Right ventricle myocardium inferior (tissue), 1 donor: ENCODE measurements around the gene GPR31. TPM values are rescaled to one million over a fixed set of nuclear protein-coding genes. Genes with fewer than 3 reads are reported as not detected.
"Not testable (repeated sequence)": the region's sequence is repeated elsewhere in the genome, so short reads cannot be mapped to it uniquely, and the experiment has no call there.

ENCODE experiments used
- ATAC-seq: fragments of 200-7000 bp; cut with Tn5 transposase; one replicate; pipeline ENCODE4 v1.9.1; 2020; ENCODE audit warnings: mild to moderate bottlenecking, moderate library complexity
- DNase-seq: peaks from one replicate; pipeline ENCODE4 v3.0.0; 2021; ENCODE audit errors: missing footprints
- intact Hi-C: fragments of 100-400 bp; cut with DNase I; formaldehyde crosslinking; loops from one replicate; pipeline ENCODE4 v1.11.0; 2022
- total RNA-seq: library from RNA; stranded (reverse); fragmentation: NEBNext Ultra II Directional; extraction: Animal tissue kit (Norgen Biotek cat#: 25700); gene quantifications from one replicate; pipeline ENCODE4 v1.2.1, GENCODE V29; 2021
- donor health status: DM: no; HTN: yes; CAD: no; lungs with severe emphysema.

The GPR31 gene
- total RNA-seq, 1 donor from 2014 or later, result not detected

DNA sequence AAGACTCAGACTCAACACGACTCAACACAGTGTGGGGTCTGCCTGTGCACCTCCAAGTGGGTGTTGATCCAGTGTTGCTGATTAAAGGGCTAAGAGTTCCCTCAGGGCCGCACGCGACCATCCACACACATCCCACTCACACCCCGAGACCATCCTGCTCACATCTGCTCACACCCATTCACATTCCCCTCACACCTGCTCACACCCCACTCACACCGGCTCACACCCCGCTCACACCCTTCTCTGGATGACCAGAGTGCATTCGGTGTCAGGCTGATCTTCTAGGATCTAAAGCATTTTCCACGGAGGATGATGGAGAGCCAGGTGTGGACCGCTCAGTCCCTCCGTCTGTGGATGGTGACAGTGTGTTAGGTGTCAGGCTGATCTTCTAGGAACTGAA is 13.5 kb upstream of the GPR31 start:
- ATAC-seq, DNase-seq, intact Hi-C loops: not testable (repeated sequence)

GRCh38 chr6:167169867-167170266 is 12.1 kb upstream of the GPR31 start:
- ATAC-seq, DNase-seq, intact Hi-C loops: not testable (repeated sequence)

DNA sequence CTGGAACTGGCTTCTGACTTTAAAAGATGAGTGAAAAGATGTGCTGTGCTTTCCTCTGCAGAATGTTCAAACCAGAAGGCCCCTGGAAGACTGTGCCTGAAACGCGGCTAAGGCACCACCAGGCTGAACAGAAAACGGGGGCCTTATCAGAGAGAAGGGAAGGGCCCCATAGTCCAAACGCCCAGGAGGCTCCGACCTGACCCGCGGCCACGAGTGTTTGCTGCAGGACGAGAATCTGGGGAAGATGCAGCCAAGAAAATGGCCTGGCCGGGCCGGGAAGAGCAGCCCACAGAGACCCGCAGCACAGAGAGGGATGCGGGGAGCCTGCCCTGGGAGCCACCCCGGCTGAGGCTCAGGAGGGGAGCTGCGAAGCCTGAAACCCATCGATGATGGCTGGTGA is 10.5 kb upstream of the GPR31 start:
- DNase-seq, intact Hi-C loops, ATAC-seq: not testable (repeated sequence)

- intact Hi-C loops, DNase-seq, ATAC-seq: not testable (repeated sequence)
Measured at GRCh38 chr6:167167699-167168098, 9.9 kb upstream of the GPR31 start.

DNA sequence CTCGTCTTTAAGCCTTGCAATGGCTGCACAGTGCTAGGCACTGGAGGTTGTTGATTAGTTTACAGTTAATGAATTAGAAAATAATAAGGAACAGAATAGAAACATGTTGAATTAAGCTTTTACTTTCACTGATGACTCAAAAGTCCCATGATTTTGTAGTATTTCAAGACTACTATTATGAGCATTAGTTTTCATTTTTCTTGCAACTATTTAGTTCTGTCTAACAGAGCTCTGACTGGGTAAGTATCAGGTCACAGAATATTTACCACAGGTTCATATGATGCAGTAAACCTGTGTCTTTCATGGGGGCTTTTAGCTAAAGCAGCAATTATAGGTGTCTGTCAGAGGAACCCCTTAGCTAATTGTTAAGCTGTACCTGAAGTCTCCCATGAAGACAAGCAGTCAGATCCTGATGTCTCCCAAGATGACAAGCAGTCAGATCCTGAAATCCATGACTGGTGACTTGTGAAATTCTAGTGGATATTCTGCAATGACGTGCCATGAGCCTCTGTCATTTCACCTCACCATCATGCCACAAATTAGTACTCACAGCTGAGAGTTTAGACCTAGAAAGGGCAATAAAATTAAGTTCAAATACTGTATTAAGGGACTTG is 8.2 kb upstream of the GPR31 start:
- DNase-seq, result no peak
- ATAC-seq, result no peak
- intact Hi-C loops, result no loop called here

DNA sequence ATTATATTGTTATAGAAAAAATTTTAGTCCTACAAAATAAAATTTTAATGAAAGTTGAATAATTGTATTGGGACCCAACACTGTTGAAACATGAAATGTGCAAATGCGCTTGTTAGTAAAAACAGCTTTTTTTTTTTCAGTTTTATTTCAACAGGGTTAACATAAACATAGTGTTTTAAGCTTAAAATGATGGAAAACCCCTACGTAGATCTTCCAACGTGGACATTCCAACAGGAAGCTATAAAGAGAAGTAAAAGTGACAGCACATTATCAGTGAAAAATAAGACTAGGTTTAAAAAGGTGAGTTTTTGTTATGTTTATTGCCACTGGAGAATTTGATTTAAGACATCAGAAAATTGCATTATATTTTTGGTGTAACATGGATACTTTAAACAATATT is 6.5 kb upstream of the GPR31 start:
- intact Hi-C loops, result no loop called here
- ATAC-seq (no peak), DNase-seq (no peak)

DNA sequence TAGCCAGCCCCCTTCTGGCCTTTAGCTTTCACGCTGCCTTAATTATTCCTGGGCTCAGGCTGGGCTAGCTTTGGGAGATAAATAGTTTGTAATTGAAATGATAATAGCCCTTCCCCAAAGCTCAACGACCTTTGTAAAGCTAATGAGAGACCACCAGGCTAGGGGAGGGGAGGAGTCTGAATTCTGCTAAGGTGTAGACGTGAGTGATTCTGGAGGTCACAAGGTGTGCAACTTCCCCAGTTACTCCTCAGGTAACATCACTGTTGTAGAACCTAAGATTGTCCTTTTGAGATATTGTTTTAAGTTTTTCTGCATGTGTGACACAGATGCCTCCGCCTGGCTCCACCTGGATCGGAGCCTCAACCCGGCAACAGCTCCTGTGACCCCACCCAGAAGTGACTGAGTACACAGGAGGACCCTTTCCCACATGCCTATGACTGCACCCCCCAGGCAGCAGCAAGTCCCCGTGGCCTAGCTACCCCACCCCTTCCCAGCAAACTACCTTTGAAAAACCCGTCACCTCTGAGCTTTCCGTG is 5.8 kb upstream of the GPR31 start:
- ATAC-seq (no peak), DNase-seq (no peak)
- intact Hi-C loops, result no loop called here

DNA sequence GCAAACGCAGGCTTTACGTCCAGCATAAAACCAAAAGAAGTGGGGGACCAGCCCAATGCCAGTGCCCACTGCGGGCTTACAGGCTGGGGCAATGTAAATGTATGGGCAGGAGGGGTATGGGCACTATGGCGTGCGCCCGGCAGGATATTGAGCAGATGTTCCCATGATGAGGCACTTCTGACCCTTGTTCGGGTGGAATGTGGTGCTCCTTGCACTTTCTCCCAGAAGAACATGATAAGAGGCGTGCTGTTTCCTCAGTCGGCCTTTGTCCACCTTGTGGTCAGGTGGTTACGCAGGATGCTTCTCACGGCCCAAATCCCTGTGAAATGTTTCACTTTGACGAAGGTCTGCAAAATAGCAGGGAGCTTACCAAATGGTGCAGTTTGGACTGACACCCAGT is 4.8 kb upstream of the GPR31 start:
- ATAC-seq (no peak), DNase-seq (no peak)
- intact Hi-C loops, result no loop called here

DNA sequence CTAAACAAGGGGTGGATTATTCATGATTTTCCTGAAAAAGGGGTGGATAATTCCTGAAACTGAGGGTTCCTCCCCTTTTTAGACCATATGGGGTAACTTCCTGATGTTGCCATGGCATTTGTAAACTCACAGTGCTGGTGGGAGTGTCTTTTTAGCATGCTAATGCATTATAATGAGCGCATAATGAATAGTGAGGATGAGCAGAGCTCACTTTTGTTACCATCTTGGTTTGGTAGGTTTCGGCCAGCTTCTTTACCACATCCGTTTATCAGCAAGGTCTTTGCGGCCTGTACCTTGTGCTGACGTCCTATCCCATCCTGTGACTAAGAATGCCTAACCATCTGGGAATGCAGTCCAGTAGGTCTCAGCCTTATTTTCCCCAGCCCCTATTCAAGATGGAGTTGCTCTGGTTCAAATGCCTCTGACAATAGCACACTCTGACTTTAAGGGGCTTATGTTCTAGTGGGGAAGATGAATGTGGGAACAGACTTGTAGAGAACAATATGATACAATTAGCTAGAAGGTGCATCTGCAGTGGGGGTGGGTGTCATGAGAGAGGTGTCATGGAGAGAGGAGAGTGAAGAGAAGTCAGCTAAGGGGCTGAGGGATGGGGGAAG is 4.2 kb upstream of the GPR31 start:
- intact Hi-C loops, result no loop called here
- ATAC-seq (no peak), DNase-seq (no peak)

GRCh38 chr6:167157414-167157813 is 366 bp downstream of the GPR31 start:
- intact Hi-C loops, result no loop called here
- DNase-seq (no peak), ATAC-seq (no peak)

DNA sequence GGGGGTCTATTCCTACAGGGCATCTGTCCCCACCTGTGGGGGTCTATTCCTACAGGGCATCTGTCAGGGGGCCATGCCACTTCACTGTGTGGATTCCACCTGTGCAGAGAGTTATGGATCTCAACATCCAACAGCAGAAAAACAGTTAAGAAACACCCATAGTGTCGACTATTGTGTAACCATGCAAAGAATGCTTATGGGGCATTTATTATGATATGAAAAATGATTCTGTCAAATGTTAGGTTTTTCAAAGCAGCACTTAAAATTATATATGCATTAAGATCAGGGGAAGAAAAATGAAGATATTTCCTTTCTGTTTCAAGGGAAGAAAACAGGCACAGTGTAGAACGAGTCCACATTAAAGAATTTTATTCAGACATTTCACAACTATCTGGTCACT is 2.9 kb downstream of the GPR31 start:
- intact Hi-C loops, result no loop called here

GRCh38 chr6:167154291-167154690 is 3.5 kb downstream of the GPR31 start:
- DNase-seq (no peak), ATAC-seq (peak; percentile 28)
- intact Hi-C loops, result no loop called here

More for the DNA sequence above, 2.9 kb downstream of the GPR31 start:
- ATAC-seq (no peak), DNase-seq (no peak)

DNA sequence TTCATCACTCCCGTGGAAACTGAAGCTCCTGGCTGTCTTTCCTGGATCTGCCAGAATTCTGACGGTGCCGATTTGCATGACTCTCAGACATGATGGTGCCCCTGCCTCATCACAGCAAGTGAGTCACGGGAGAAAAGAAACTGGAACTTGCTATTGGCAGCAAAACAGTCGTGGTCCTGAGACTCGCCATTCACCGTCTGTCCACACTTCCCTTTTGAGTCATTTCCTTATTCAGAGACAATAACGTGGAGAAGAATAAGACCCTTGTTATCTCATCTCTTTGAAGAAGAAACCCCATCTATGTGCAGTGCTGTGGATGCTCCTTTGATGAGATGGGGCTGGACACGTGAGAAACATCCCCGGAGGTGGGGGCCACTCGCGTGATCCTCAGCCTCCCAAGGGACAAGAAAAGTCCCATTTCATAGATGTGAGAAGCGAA is 4.2 kb downstream of the GPR31 start:
- intact Hi-C loops, result no loop called here
- DNase-seq, result no peak
- ATAC-seq, result no peak

DNA sequence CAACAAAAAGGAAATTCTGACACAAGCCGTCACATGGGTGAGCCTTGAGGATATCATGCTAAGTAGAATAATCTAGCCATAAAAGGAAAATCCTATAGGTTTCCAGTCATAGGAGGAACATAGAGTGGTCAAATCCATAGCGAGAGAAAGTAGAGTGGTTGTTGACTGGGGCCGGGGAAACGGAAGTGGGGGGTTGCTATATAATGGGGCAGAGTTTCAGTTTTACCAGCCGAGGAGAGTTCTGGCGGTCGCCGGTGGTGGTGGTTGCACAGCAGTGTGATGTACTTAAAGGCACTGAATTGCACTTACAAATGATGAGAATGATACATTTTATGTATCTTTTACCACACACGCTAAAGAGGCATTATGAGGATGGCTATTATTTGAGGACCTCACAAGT is 4.9 kb downstream of the GPR31 start:
- intact Hi-C loops, result no loop called here
- DNase-seq (no peak), ATAC-seq (no peak)

DNA sequence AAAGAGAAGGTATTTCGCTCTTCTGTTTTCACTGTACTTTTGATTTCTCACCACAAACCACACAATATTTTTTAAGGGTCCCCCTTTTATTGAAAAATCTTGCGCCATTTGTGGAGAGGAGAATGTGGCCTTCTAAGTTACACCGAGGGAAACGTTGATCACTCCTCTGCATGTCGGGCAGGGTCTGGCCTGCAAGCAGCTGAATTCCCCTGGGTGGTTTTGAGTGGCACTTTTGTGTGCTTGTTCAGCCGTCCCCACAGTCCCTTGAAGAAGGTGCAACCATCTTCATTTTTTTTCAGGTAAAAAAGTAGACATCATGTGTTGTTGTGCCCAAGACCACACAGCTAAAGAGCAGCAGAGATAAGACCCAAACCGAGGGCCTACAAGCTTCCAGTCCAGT is 6.1 kb downstream of the GPR31 start:
- DNase-seq (no peak), ATAC-seq (no peak)
- intact Hi-C loops, result no loop called here

GRCh38 chr6:167150941-167151549 is 6.7 kb downstream of the GPR31 start:
- no peak for ATAC-seq
- intact Hi-C loops, result no loop called here
- no peak for DNase-seq

DNA sequence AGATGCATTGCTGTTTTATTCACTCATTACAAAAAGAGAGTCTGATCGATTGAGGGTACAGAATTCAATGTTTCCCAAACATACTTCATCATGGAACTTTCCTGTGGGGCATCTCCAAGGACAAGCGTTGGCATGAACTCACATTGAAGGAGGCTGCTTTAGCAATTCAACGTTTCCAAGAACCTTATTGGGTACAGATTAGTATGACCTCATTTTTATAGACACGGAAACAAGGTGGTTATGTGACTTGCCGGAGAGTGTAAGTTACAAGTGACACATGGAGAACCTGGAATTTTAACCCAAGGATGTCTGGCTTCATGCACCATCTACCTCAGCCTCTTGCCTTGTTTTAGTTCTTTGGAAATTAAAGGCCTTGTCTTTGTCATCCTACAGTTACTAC is 8.8 kb downstream of the GPR31 start:
- ATAC-seq, result no peak
- no peak for DNase-seq
- intact Hi-C loops, result no loop called here

GRCh38 chr6:167148021-167148420 is 9.8 kb downstream of the GPR31 start:
- DNase-seq (no peak), ATAC-seq (no peak)
- intact Hi-C loops, result no loop called here

- intact Hi-C loops, result no loop called here
- ATAC-seq, result no peak
Measured at GRCh38 chr6:167146977-167147376, 10.8 kb downstream of the GPR31 start.

DNA sequence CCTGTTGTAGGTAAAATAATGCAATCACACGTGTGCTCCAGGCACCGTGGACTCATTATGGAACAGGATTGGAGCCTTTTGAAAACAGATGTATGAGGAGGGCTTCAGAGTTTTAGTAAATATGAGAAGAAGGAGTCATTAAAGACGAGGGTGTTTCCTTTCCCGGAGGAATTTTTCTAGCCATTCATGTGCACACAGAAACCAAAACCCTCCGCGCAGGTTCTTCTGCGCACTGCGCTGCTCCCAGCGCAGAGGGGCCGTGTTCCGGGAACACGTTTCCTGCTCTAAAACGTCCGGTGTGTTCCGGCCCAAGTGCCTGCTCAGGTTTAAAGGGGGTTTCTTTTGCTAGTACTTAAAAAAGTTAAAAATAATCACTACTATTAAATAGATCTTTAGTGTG is 11.6 kb downstream of the GPR31 start:
- ATAC-seq, result no peak
- intact Hi-C loops, result no loop called here
- DNase-seq, result no peak

More at GRCh38 chr6:167146977-167147376, 10.8 kb downstream of the GPR31 start:
- DNase-seq, result no peak
